Fibroblast of villous mesenchyme (primary cell): Measurements from ENCODE around the gene FXYD4. TPM values are rescaled to one million over a fixed set of nuclear protein-coding genes. Genes with fewer than 3 reads are reported as not detected.

Source experiments
- DNase-seq: peaks from one replicate; pipeline ENCODE4 v3.0.0-alpha.2; 2010; ENCODE audit warnings: low read depth
- H3K4me3 ChIP-seq: 2 replicates; pipeline ENCODE4 v1.5.1; 2011; ENCODE audit warnings: low read depth, mild to moderate bottlenecking, low read length
- CTCF ChIP-seq: IDR thresholded peaks from 2 replicates; pipeline ENCODE4 v1.5.1; 2012; ENCODE audit warnings: low read depth, mild to moderate bottlenecking, low read length; ENCODE audit not compliant: insufficient read depth
- total RNA-seq: library from RNA; depleted of rRNA; stranded (reverse); fragments of >200 nt; gene quantifications from 2 replicates; pipeline ENCODE4 v1.2.3, GENCODE V29; 2012

FXYD4 gene
- total RNA-seq, 1 donor, result not detected

- no peak overlapping the region for H3K4me3 ChIP-seq
- no peak for DNase-seq
Observed at GRCh38 chr10:43340101-43340500, 31.3 kb upstream of the FXYD4 start.

GRCh38 chr10:43340619-43341018, 30.8 kb upstream of the FXYD4 start:
- TF ChIP-seq CTCF, result no peak
- no peak overlapping the region for H3K4me3 ChIP-seq
- DNase-seq, result no peak

More at GRCh38 chr10:43340101-43340500, 31.3 kb upstream of the FXYD4 start:
- no peak for TF ChIP-seq CTCF

- no peak for DNase-seq
- no peak for TF ChIP-seq CTCF
- H3K4me3 ChIP-seq, result no peak overlapping the region
Observed at GRCh38 chr10:43341450-43341849, 30.0 kb upstream of the FXYD4 start.

- no peak for DNase-seq
- TF ChIP-seq CTCF, result no peak
- H3K4me3 ChIP-seq, result no peak overlapping the region
Observed at GRCh38 chr10:43342279-43343125, 28.9 kb upstream of the FXYD4 start.

- H3K4me3 ChIP-seq, result no peak overlapping the region
- DNase-seq, result no peak
- TF ChIP-seq CTCF, result no peak
Observed at GRCh38 chr10:43343126-43343525, 28.3 kb upstream of the FXYD4 start.

- no peak for DNase-seq
- no peak overlapping the region for H3K4me3 ChIP-seq
- TF ChIP-seq CTCF, result no peak
Observed at GRCh38 chr10:43344051-43344450, 27.4 kb upstream of the FXYD4 start.

- no peak overlapping the region for H3K4me3 ChIP-seq
- TF ChIP-seq CTCF, result no peak
- no peak for DNase-seq
Observed at GRCh38 chr10:43347997-43348396, 23.4 kb upstream of the FXYD4 start.
